Kidney (tissue), 14 donors: Measurements from ENCODE around the gene HTATIP2. TPM values are rescaled to one million over a fixed set of nuclear protein-coding genes. Genes with fewer than 3 reads are reported as not detected.
"Not testable (repeated sequence)": the region's sequence is repeated elsewhere in the genome, so short reads cannot be mapped to it uniquely, and the experiment has no call there.

ENCODE experiments used
- DNase-seq, 5 donors: peaks; one replicate each; pipeline ENCODE4 v3.0.0-alpha.2; 2013 to 2020
- FAIRE-seq: peaks from 2 replicates; lab custom pipeline; 2012; peaks lifted over from hg19 to GRCh38; lab: Jason Lieb, UNC
- H3K27ac ChIP-seq, 2 donors: one replicate each; pipeline ENCODE4 v1.7.0; 2013; ENCODE audit warnings: low read depth in 2 of 2, low read length in 2 of 2, inconsistent platforms in 1 of 2
- H3K27me3 ChIP-seq: one replicate; pipeline ENCODE4 v1.7.1; 2013; ENCODE audit warnings: low read length, inconsistent platforms; ENCODE audit not compliant: control insufficient read depth, insufficient read depth
- H3K36me3 ChIP-seq, 3 donors: one replicate each; pipeline versions ENCODE4 v1.7.0 to v1.7.1; 2013; ENCODE audit warnings: low read length in 3 of 3, control low read depth in 1 of 3, inconsistent platforms in 1 of 3; ENCODE audit not compliant: insufficient read depth in 3 of 3, control insufficient read depth in 2 of 3
- H3K4me1 ChIP-seq, 3 donors: one replicate each; pipeline versions ENCODE4 v1.7.0 to v1.7.1; 2013; ENCODE audit warnings: low read length in 3 of 3, inconsistent platforms in 1 of 3, low read depth in 1 of 3; ENCODE audit not compliant: control insufficient read depth in 2 of 3, insufficient read depth in 2 of 3
- H3K4me3 ChIP-seq, 3 donors: one replicate each; pipeline versions ENCODE4 v1.7.0 to v1.8.1; 2013; ENCODE audit warnings: low read length in 3 of 3, control low read depth in 1 of 3, inconsistent platforms in 1 of 3
- H3K9ac ChIP-seq, 3 donors: one replicate each; pipeline versions ENCODE4 v1.7.0 to v1.7.1; 2013; ENCODE audit warnings: low read length in 3 of 3, control low read depth in 1 of 3, inconsistent platforms in 1 of 3
- H3K9me3 ChIP-seq, 3 donors: one replicate each; pipeline versions ENCODE4 v1.7.0 to v1.7.1; 2013; ENCODE audit warnings: low read length in 3 of 3, control low read depth in 1 of 3, inconsistent platforms in 1 of 3; ENCODE audit not compliant: control insufficient read depth in 2 of 3, insufficient read depth in 1 of 3
- intact Hi-C: fragments of 100-400 bp; cut with DNase I; formaldehyde crosslinking; loops from one replicate; pipeline ENCODE4 v1.11.1; 2022
- polyA plus RNA-seq: library from polyadenylated mRNA; stranded (reverse); fragments of 350-450 nt; fragmentation: Illumina TruSeq; extraction: RNeasy Lipid Tissue Mini Kit (QIAGEN cat#74804); gene quantifications from one replicate; pipeline ENCODE4 v1.2.3, GENCODE V29; 2014; ENCODE audit warnings: low read depth, low replicate concordance; ENCODE audit not compliant: insufficient read depth
- total RNA-seq: library from RNA; stranded (reverse); fragmentation: NEBNext Ultra II Directional; extraction: Animal tissue kit (Norgen Biotek cat#: 25700); gene quantifications from one replicate; pipeline ENCODE4 v1.2.1, GENCODE V29; 2021
- TF ChIP-seq, protein P1 (sequence below): IDR thresholded peaks from 3 replicates; pipeline ENCODE4 v1.5.1; 2012; ENCODE audit warnings: mild to moderate bottlenecking, moderate library complexity, borderline replicate concordance; ENCODE audit not compliant: insufficient read depth; ENCODE audit errors: extremely low read depth
- donor health status: control.
- donor health status: control.
- donor health status: control.
- donor health status: control.
- donor health status: control.
- donor health status: DM: yes; HTN: yes; CAD: no.
- donor health status: Normal renal cell carcinoma (clear cell type).

Gene HTATIP2
- total and polyA plus RNA-seq, 2 donors from 2014 or later, result 37.5 to 57.8 TPM

DNA sequence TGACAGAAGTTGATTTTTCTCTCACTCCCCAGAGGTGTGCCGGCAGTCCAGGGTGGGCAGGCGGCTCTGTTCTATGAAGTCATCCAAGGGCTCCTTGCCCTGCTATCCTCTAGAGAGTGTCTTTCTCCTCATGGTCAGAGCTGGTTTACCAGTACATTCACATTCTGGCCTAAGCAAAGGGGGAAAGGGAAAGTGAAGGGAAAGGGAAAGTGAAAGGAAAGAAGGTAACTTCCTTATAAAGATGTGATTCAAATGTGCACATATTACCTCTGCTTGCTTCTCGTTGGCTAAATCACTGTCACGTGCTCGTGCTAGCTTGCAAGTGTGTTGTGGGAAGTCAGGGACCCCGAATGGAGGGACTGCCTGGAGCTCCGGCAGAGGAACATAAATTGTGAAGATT is 2.9 kb upstream of the HTATIP2 start:
- peaks cover 0 to 9% (median 4%) of the 10 kb centered on the region in 3 donors for H3K4me1 ChIP-seq
- no peaks in the 10 kb centered on the region for H3K36me3 ChIP-seq
- FAIRE-seq (no peak), DNase-seq (no peak)
- TF ChIP-seq, protein P1, sequence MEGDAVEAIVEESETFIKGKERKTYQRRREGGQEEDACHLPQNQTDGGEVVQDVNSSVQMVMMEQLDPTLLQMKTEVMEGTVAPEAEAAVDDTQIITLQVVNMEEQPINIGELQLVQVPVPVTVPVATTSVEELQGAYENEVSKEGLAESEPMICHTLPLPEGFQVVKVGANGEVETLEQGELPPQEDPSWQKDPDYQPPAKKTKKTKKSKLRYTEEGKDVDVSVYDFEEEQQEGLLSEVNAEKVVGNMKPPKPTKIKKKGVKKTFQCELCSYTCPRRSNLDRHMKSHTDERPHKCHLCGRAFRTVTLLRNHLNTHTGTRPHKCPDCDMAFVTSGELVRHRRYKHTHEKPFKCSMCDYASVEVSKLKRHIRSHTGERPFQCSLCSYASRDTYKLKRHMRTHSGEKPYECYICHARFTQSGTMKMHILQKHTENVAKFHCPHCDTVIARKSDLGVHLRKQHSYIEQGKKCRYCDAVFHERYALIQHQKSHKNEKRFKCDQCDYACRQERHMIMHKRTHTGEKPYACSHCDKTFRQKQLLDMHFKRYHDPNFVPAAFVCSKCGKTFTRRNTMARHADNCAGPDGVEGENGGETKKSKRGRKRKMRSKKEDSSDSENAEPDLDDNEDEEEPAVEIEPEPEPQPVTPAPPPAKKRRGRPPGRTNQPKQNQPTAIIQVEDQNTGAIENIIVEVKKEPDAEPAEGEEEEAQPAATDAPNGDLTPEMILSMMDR, result no peak
- H3K4me3 ChIP-seq, result peak overlapping the region in 1 of 3 donors; percentile 13
- H3K9ac ChIP-seq, result no peak overlapping the region
- H3K27me3 ChIP-seq, result no peaks in the 10 kb centered on the region
- intact Hi-C loops, result no loop called here
- no peaks in the 10 kb centered on the region for H3K9me3 ChIP-seq
- no peak overlapping the region for H3K27ac ChIP-seq

DNA sequence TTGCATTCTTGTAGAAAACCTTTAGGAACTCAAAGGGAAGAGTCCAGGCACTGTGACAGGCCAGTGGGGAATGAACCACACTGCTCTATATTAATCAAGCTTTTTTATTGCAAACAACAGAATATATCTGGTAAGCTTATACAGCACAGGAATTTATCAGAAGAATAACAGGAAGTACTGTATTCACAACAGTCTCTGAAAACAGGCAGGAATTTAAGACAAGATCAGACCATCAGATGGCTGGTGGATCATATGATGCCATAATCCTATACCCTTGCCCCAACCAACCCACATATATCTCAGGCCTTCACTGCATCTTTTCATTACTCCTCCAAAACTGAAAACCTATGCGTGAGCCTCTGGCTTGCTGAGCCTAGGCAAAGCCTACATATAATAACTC is 1.0 kb upstream of the HTATIP2 start:
- no peak overlapping the region for H3K4me3 ChIP-seq
- intact Hi-C loops, result no loop called here
- H3K9ac ChIP-seq, result no peak overlapping the region
- FAIRE-seq, result no peak
- no peaks in the 10 kb centered on the region for H3K36me3 ChIP-seq
- H3K27me3 ChIP-seq, result no peaks in the 10 kb centered on the region
- H3K9me3 ChIP-seq, result no peaks in the 10 kb centered on the region
- H3K4me1 ChIP-seq, result peaks cover 0 to 13% (median 4%) of the 10 kb centered on the region in 3 donors
- TF ChIP-seq, protein P1, result no peak
- H3K27ac ChIP-seq, result no peak overlapping the region
- DNase-seq, result no peak

DNA sequence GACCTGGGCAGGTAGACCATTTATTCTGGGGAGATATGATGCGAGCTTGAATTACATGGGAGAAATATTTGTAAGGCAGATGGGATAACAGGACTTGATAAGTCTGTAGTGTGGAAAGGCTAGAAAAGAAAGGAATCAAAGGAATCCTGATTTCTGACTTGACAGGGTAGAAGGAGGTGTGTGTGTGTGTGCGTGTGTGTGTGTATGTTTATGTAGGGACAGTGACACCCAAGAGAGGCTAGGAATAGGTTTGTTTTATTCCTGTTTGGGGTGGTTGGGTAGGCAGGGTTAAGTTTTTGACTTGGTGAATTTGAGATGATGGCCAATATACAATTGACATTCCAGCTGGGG is 390 bp upstream of the HTATIP2 start:
- H3K27me3 ChIP-seq, result no peaks in the 10 kb centered on the region
- H3K9me3 ChIP-seq, result no peaks in the 10 kb centered on the region
- no peaks in the 10 kb centered on the region for H3K36me3 ChIP-seq
- intact Hi-C loops, result no loop called here
- FAIRE-seq, result no peak
- TF ChIP-seq, protein P1, result no peak
- H3K27ac ChIP-seq, result no peak overlapping the region
- DNase-seq, result no peak
- peak overlapping the region in 2 of 3 donors; percentile 11 to 67 for H3K9ac ChIP-seq
- H3K4me3 ChIP-seq, result peak overlapping the region in 2 of 3 donors; percentile 73 to 79
- peaks cover 0 to 13% (median 4%) of the 10 kb centered on the region in 3 donors for H3K4me1 ChIP-seq

DNA sequence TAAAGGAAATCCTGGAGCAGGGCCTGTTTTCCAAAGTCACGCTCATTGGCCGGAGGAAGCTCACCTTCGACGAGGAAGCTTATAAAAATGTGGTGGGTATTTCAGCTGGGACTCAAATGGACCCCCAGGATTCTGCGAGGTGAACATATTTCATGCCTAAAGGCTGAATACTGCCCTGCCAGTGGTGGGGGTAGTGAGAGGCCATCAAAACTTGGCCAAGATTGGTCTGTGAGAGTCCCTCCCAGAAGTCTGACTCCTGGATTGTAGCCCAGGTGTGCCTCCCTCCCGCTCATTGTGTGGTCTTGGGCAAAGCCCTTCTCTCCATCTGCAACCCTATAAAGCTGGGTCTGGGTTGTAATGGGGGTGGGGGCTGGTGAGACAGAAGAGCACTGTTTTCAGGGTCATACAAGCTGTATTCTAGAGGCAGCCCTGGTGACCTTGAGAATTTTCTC is 853 bp downstream of the HTATIP2 start:
- TF ChIP-seq, protein P1, result no peak
- no peaks in the 10 kb centered on the region for H3K9me3 ChIP-seq
- peaks cover 0 to 13% (median 4%) of the 10 kb centered on the region in 3 donors for H3K4me1 ChIP-seq
- FAIRE-seq (no peak), DNase-seq (no peak)
- peak overlapping the region in 1 of 2 donors; percentile 81 for H3K27ac ChIP-seq
- H3K27me3 ChIP-seq, result no peaks in the 10 kb centered on the region
- H3K36me3 ChIP-seq, result no peaks in the 10 kb centered on the region
- H3K4me3 ChIP-seq, result peak overlapping the region; percentile 42 to 79 (median 73)
- intact Hi-C loops, result no loop called here
- H3K9ac ChIP-seq, result peak overlapping the region in 2 of 3 donors; percentile 11 to 67

DNA sequence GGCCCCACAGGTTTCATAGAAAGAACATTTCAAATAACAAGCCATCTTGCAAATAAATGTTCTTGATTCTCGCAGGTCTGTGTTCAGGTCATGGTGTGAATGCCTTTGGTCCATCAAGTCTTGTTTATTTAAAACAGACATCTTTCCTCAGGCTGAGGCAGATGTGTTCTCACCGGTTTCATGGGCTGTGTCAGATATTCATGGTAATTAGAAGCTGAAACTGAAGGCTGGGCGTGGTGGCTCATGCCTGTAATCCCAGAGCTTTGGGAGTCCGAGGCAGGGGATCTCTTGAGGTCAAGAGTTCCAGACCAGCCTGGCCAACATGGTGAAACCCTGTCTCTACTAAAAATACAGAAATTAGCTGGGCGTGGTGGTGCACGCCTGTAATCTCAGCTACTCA is 2.0 kb downstream of the HTATIP2 start:
- H3K4me1 ChIP-seq, result peaks cover 0 to 13% (median 4%) of the 10 kb centered on the region in 3 donors
- intact Hi-C loops, DNase-seq, H3K4me3 ChIP-seq, H3K36me3 ChIP-seq, H3K9ac ChIP-seq, H3K9me3 ChIP-seq, FAIRE-seq, H3K27me3 ChIP-seq, H3K27ac ChIP-seq: not testable (repeated sequence)
